HG02588 (cell line): ENCODE results near the gene CYSLTR2.
"Not testable (repeated sequence)": the region's sequence is repeated elsewhere in the genome, so short reads cannot be mapped to it uniquely, and the experiment has no call there.

Experiments used
- ATAC-seq: cut with Tn5 transposase; IDR thresholded peaks from one replicate; pipeline ENCODE4 v1.9.1; 2021; ENCODE audit warnings: mild to moderate bottlenecking, moderate library complexity; ENCODE audit not compliant: unreplicated experiment

The CYSLTR2 gene

GRCh38 chr13:48644141-48644540 is 9.6 kb upstream of the CYSLTR2 start:
- ATAC-seq = no peak

- ATAC-seq = no peak
Observed at GRCh38 chr13:48644951-48645350, 8.8 kb upstream of the CYSLTR2 start.

DNA sequence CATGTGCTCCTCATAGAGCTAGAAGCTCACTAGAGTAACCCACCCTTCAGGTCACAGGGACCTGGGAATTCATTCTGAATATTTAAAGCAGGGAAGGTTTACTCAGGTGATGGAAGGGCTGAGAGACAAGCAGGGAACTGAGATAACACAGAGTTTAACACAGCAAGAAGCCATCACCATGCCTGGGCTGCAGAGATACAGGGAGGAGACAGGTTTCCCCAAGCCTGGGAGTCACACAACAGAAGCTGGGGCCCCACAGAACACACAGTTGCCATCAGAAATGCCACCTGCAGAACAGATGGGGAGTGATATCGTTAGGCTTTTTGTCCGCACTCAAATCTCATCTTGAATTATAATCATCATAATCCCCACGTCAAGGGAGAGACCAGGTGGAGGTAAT is 7.9 kb upstream of the CYSLTR2 start:
- no peak for ATAC-seq

DNA sequence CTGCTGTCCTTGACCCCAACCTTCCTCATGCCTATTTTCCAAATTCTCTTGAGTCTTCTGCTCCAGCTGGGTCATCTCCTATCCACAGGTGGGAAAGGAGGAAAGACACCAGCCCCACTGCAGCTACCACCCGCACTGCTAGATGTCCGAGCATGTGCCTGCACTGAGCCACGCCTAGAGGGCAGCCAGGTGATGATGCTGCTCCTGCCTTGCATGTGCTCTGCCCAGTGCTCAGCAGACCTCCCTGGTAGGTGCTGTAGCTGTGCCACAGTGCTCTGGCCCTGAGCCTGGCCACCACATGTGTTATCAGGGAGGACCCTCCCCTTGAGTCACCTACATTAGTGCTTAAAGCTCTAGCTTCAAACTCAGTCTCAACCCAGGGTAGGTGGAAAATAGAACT is 6.9 kb upstream of the CYSLTR2 start:
- ATAC-seq = no peak

DNA sequence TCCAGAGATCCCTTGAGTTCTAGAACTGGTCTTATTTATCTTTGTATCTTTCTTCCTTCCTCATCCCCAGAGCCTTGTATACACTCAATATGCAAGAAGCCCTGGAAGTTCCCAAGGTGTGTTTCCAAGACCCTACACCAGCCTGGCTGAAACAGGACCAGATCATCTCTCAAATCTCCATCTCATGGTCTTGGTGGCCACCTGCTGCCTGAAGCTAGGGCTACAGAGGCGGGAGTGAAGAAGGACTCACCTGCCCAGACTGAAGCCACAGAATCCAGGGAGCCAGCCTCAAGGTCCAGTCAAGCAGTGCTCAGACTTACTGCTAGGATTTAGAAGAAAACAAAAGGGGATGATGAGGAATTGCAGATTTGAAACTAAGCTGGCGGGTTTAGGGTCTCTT is 6.1 kb upstream of the CYSLTR2 start:
- ATAC-seq = no peak

- no peak for ATAC-seq
Observed at GRCh38 chr13:48648446-48648845, 5.3 kb upstream of the CYSLTR2 start.

- ATAC-seq = no peak
Observed at GRCh38 chr13:48652851-48653471, 768 bp upstream of the CYSLTR2 start.

DNA sequence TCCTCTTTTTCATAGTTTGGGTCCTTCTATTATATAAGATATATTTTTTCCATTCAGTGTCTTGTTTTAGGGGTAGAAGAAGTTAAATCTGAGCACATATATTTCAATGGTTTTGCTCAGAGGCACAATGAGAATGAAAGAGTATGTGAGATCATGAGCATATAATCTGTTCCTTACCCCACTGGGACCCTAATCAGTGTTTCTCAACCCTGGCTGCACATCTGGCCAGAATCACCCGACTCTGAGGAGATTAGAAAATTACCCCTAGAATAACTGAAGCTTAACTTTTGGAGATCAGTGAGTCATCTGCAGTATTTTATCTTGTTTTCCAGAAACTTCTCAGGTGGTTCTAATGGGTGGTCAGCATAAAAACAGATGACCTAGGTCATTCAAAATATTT is 782 bp downstream of the CYSLTR2 start:
- no peak for ATAC-seq

- ATAC-seq = no peak
Observed at GRCh38 chr13:48655291-48655690, 1.6 kb downstream of the CYSLTR2 start.

DNA sequence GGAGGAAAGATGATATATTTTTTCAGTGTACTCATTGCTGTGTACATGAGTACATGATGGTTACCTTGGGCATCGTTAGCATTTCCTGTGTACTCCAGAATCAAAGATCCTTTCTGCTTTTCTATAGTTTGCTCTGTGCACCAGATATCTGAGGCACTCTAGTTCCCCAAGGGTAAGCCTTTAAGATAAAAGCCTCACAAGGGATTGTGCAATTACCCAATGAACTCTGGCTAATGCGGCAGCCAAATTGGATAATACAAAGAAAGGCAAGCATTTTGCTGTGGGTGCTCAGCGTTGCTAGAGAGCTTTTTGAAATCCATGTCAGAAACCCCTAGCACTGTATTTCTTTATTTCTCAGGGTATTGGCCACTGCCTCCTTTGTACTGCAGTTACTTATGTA is 2.9 kb downstream of the CYSLTR2 start:
- ATAC-seq = no peak

DNA sequence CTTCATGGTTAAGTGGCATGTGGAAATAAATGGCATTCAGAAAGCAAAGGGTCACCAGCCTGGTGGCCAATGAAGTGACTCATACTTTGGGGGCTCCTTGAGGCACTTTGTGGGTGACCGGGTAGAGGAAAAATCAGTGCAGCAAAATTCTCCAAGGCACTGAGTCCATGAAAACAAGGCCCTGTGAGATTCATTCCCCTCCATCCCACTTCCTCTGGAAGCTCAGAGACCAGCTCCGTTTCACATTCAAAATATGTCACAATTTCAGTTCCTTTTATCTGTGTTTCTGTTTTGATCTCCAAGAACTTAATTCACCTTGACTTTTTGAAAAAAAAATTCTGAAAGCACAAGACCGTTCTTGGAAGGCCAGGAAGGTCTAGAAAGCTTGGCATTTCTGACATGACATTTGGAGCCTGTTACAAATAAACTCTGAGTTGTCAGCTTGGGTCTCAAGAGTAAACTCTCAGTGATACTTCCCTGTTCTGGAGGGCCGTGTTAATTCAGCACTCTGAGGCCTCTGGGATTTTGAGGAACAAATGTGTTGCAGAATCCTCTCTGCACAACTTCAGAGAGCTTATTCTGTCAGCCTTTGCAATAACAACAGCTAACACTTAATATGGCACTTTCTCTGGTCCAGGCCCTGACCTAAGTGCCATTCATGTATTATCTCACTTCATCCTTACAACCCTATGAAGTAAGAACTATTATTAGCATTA is 6.8 kb downstream of the CYSLTR2 start:
- no peak for ATAC-seq

GRCh38 chr13:48661107-48661506 is 7.4 kb downstream of the CYSLTR2 start:
- ATAC-seq = no peak

DNA sequence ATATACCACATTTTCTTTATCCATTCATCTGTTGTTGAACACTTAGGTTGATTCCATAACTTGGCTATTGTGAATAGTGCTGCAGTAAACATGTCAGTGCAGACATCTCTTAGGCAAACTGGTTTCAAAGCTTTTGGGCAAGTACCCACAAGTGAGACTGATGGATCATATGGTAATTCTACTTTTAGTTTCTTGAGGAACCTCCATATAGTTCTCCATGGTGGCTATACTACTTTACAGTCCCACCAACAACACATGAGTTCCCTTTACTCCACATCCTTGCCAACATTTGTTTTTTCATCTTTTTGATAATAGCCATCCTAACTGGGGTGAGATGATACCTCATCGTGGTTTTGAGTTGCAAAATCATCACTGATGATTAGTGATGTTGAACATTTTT is 8.5 kb downstream of the CYSLTR2 start:
- no peak for ATAC-seq

DNA sequence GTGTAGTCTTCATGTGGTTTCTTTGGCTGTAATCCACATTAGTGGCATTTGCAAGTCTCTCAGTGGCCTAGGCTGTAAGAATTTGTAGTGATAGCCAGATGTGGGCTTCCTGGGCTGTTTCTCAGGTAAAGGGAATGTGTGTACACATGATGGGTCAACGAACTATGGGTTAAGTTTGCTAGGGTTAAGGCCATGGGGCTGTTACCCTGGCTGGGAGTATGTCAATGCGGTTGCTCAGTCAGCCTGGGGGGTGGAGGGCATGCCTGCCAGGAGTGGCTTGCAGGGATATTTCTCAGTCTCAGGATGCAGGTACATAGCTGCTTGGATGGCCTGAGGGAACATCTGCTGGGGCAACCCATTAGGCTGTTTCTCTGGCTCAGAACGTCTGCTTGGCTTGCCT is 13.4 kb downstream of the CYSLTR2 start:
- no peak for ATAC-seq

- not testable (repeated sequence) for ATAC-seq
Observed at GRCh38 chr13:48671421-48671820, 17.7 kb downstream of the CYSLTR2 start.

DNA sequence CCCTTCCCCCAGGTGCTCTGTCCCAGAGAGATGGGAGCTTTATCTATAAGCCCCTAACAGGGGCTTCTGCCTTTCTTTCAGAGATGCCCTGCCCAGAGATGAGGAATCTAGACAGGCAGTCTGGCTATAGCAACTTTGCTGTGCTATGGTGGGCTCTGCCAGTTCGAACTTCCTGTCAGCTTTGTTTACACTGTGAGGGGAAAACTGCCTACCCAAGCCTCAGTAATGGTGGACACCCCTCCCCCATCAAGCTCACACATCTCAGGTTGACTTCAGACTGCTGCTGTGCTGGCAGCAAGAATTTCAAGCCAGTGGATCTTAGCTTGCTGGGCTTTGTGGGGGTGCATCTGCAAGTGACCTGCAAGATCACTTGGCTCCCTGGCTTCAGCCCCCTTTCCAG is 21.5 kb downstream of the CYSLTR2 start:
- no peak for ATAC-seq

GRCh38 chr13:48678316-48678715 is 24.6 kb downstream of the CYSLTR2 start:
- ATAC-seq = no peak

GRCh38 chr13:48679941-48680680 is 26.4 kb downstream of the CYSLTR2 start:
- no peak for ATAC-seq

- ATAC-seq = no peak
Observed at GRCh38 chr13:48680756-48681392, 27.1 kb downstream of the CYSLTR2 start.

DNA sequence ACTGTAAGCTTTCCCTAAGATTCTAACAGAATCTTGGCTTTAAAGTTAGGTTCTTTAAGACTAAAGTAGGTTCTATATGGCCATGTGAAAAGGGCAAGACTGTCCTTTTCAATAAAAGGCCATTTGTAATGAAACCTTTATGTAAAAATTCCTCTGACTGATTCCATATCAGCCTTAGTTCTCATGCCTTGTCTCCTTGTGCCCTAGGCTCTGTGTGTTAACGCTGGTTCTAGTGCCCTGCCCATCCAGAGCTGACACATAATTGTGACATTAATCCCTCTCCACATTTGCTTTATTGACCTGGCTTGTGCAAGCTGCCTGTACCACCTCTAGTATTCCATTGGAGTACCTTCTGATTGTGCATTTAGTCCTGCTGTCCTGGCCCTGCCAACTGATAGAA is 28.2 kb downstream of the CYSLTR2 start:
- no peak for ATAC-seq

GRCh38 chr13:48682436-48682835 is 28.7 kb downstream of the CYSLTR2 start:
- no peak for ATAC-seq
